Inflammatory macrophage treated with lipopolysaccharide for 4 hours (primary cell): ENCODE measurements around the gene NTNG1.
"Not testable (repeated sequence)": the region's sequence is repeated elsewhere in the genome, so short reads cannot be mapped to it uniquely, and the experiment has no call there.

Experiments used
- DNase-seq: peaks from one replicate; pipeline ENCODE4 v3.0.0-alpha.2; 2020

NTNG1 gene

GRCh38 chr1:107202007-107202406 is 61.2 kb downstream of the NTNG1 start:
- no peak for DNase-seq

GRCh38 chr1:107213225-107213624 is 72.4 kb downstream of the NTNG1 start:
- no peak for DNase-seq

GRCh38 chr1:107220036-107220435 is 79.2 kb downstream of the NTNG1 start:
- no peak for DNase-seq

- no peak for DNase-seq
Measured at GRCh38 chr1:107225706-107226105, 84.9 kb downstream of the NTNG1 start.

GRCh38 chr1:107228704-107229371 is 88.0 kb downstream of the NTNG1 start:
- no peak for DNase-seq

- no peak for DNase-seq
Measured at GRCh38 chr1:107229711-107230110, 88.9 kb downstream of the NTNG1 start.

- no peak for DNase-seq
Measured at GRCh38 chr1:107230121-107230520, 89.3 kb downstream of the NTNG1 start.

- no peak for DNase-seq
Measured at GRCh38 chr1:107231291-107231690, 90.5 kb downstream of the NTNG1 start.

- no peak for DNase-seq
Measured at GRCh38 chr1:107232426-107232825, 91.6 kb downstream of the NTNG1 start.

GRCh38 chr1:107236760-107237159 is 95.9 kb downstream of the NTNG1 start:
- not testable (repeated sequence) for DNase-seq

GRCh38 chr1:107243461-107243860 is 102.6 kb downstream of the NTNG1 start:
- DNase-seq: no peak

GRCh38 chr1:107244709-107245500 is 104.1 kb downstream of the NTNG1 start:
- no peak for DNase-seq

GRCh38 chr1:107246775-107247345 is 106.0 kb downstream of the NTNG1 start:
- no peak for DNase-seq

- DNase-seq: no peak
Measured at GRCh38 chr1:107247679-107248078, 106.8 kb downstream of the NTNG1 start.

- DNase-seq: no peak
Measured at GRCh38 chr1:107250169-107250568, 109.3 kb downstream of the NTNG1 start.

- DNase-seq: no peak
Measured at GRCh38 chr1:107251083-107251482, 110.2 kb downstream of the NTNG1 start.

GRCh38 chr1:107251839-107252238 is 111.0 kb downstream of the NTNG1 start:
- DNase-seq: no peak

GRCh38 chr1:107252271-107252670 is 111.4 kb downstream of the NTNG1 start:
- no peak for DNase-seq

- DNase-seq: no peak
Measured at GRCh38 chr1:107254306-107254705, 113.5 kb downstream of the NTNG1 start.

- DNase-seq: no peak
Measured at GRCh38 chr1:107255469-107255868, 114.6 kb downstream of the NTNG1 start.

- DNase-seq: no peak
Measured at GRCh38 chr1:107262467-107263286, 121.8 kb downstream of the NTNG1 start.

- DNase-seq: no peak
Measured at GRCh38 chr1:107263291-107263915, 122.6 kb downstream of the NTNG1 start.

GRCh38 chr1:107264007-107264406 is 123.2 kb downstream of the NTNG1 start:
- no peak for DNase-seq
